Heart left ventricle (tissue), 16 donors: ENCODE data around the gene SLC28A3. TPM values are rescaled to one million over a fixed set of nuclear protein-coding genes. Genes with fewer than 3 reads are reported as not detected.
A peak's percentile ranks its signal among the peaks of the same experiment; 100 is the strongest.

ENCODE experiments used
- ATAC-seq, 4 donors: fragments of 200-7000 bp; cut with Tn5 transposase; one replicate each; pipeline ENCODE4 v1.9.1; 2020 to 2022; ENCODE audit warnings: moderate library complexity in 4 of 4, mild to moderate bottlenecking in 3 of 4, moderate number of reproducible peaks in 1 of 4
- DNase-seq, 5 donors: peaks; one replicate each; pipeline ENCODE4 v3.0.0-alpha.2; 2020
- H3K27ac ChIP-seq, 12 donors: fragments of 200-600 bp; sonication (generic) in 4 of 12; one replicate each; pipeline versions ENCODE4 v1.5.0 to v1.8.0; 2016 to 2022; ENCODE audit warnings: mild to moderate bottlenecking in 2 of 12
- H3K27me3 ChIP-seq, 9 donors: fragments of 200-600 bp; sonication (generic) in 2 of 9; one replicate each; pipeline versions ENCODE4 v1.5.1 to v1.8.0; 2016 to 2022; ENCODE audit warnings: mild to moderate bottlenecking in 3 of 9
- H3K36me3 ChIP-seq, 9 donors: fragments of 200-600 bp; sonication (generic) in 2 of 9; one replicate each; pipeline versions ENCODE4 v1.5.0 to v1.8.0; 2018 to 2022; ENCODE audit warnings: mild to moderate bottlenecking in 2 of 9
- H3K4me1 ChIP-seq, 12 donors: fragments of 200-600 bp; sonication (generic) in 4 of 12; one replicate each; pipeline versions ENCODE4 v1.5.0 to v1.8.0; 2016 to 2022; ENCODE audit warnings: mild to moderate bottlenecking in 3 of 12
- H3K4me3 ChIP-seq, 12 donors: fragments of 200-600 bp; sonication (generic) in 4 of 12; one replicate each; pipeline versions ENCODE4 v1.5.0 to v1.8.0; 2017 to 2022; ENCODE audit warnings: mild to moderate bottlenecking in 9 of 12, moderate library complexity in 4 of 12
- H3K9me3 ChIP-seq, 12 donors: fragments of 200-600 bp; sonication (generic) in 4 of 12; one replicate each; pipeline versions ENCODE4 v1.5.0 to v1.8.0; 2016 to 2022; ENCODE audit warnings: mild to moderate bottlenecking in 1 of 12
- POLR2A ChIP-seq, 2 donors: fragments of 450-650 bp; IDR thresholded peaks; one replicate each; pipeline ENCODE4 v1.6.1; 2017; ENCODE audit warnings: antibody characterized with exemption in 2 of 2, mild to moderate bottlenecking in 2 of 2, moderate library complexity in 2 of 2
- WGBS, 4 donors: extraction: QIAGEN DNeasy Blood & Tissue Kit in 2 of 4; methylation state at CpG; one replicate each; pipeline versions ENCODE4 v1.1.5 to v1.1.7; 2013 to 2018; 5-methylcytosine and 5-hydroxymethylcytosine counted together
- intact Hi-C, 10 donors: fragments of 100-400 bp; cut with DNase I; formaldehyde crosslinking; loops; one replicate each; pipeline versions ENCODE4 v1.11.1 to v1.14.2; 2022
- polyA plus RNA-seq, 2 donors: library from polyadenylated mRNA; stranded (reverse); fragments of 200-250 nt; gene quantifications; one replicate each; pipeline ENCODE4 v1.2.3, GENCODE V29; 2013
- total RNA-seq, 9 donors: library from RNA; depleted of rRNA in 2 of 9; stranded (reverse); fragments of >200 nt in 2 of 9; fragmentation: NEBNext Ultra II Directional in 3 of 9; extraction: Animal tissue kit (Norgen Biotek cat#: 25700) in 3 of 9; gene quantifications; one replicate each; pipeline versions ENCODE4 v1.1.0 to v1.2.4, GENCODE V29; 2016 to 2023
- TF ChIP-seq, protein P1 (sequence below), 12 donors: fragments of 200-600 bp; sonication (generic) in 4 of 12; IDR thresholded peaks; one replicate each; pipeline versions ENCODE4 v1.5.0 to v1.8.0; 2018 to 2022; ENCODE audit warnings: antibody characterized with exemption in 12 of 12, mild to moderate bottlenecking in 5 of 12
- donor health status: ischemic (EF 13 %, LVEDD 7.1; RV severe dilation, severe dysfunction).
- donor health status: healthy with polysubstance abuse.
- donor health status: DM: no; HTN: yes; CAD: no.
- donor health status: DM: no; HTN: no; CAD: no.
- donor health status: ischemic (EF 25% LVEDD 6.9; RV normal size, moderate dysfunction).
- donor health status: ischemic (EF 25% LVEDD 5.7; RV mildly dilated, moderate dysfunction).
- donor health status: healthy.
- donor health status: DM: yes; HTN: yes; CAD: no.
- donor health status: ischemic (EF 35%, LVEDD 5.7; RV mildly dilated, moderate dysfunction).
- donor health status: nonischemic (EF 11% LVEDD 7.7; RV severe dilation, severe dysfunction).
- donor health status: DM: yes; HTN: yes; CAD: no.
- donor health status: PGD.
- donor health status: ischemic (EF 29% LVEDD 5.4; RV normal size, mild dysfunction).
- donor health status: nonischemic (EF 23%, LVEDD 6.1; RV moderate dilation, normal function).

SLC28A3 gene
- total and polyA plus RNA-seq, 11 donors, result 0.04 to 5.7 (median 0.19) TPM; not detected in 1

- no peak overlapping the region for H3K4me3 ChIP-seq
- DNase-seq (no peak), ATAC-seq (no peak)
- 41 to 91% (median 68%) methylated on average over 1 of the region's 1 CpG for WGBS, 4 donors
- peaks cover 0 to 17% (median 4%) of the 10 kb centered on the region in 12 donors for H3K4me1 ChIP-seq
- no peaks in the 10 kb centered on the region for H3K27me3 ChIP-seq
- H3K27ac ChIP-seq, result no peak overlapping the region
- H3K9me3 ChIP-seq, result no peaks in the 10 kb centered on the region
- intact Hi-C loops, result no loop called here
- no peaks in the 10 kb centered on the region for H3K36me3 ChIP-seq
- no peak for TF ChIP-seq POLR2A (IDR thresholded peaks at IDR 0.05)
- TF ChIP-seq, protein P1, sequence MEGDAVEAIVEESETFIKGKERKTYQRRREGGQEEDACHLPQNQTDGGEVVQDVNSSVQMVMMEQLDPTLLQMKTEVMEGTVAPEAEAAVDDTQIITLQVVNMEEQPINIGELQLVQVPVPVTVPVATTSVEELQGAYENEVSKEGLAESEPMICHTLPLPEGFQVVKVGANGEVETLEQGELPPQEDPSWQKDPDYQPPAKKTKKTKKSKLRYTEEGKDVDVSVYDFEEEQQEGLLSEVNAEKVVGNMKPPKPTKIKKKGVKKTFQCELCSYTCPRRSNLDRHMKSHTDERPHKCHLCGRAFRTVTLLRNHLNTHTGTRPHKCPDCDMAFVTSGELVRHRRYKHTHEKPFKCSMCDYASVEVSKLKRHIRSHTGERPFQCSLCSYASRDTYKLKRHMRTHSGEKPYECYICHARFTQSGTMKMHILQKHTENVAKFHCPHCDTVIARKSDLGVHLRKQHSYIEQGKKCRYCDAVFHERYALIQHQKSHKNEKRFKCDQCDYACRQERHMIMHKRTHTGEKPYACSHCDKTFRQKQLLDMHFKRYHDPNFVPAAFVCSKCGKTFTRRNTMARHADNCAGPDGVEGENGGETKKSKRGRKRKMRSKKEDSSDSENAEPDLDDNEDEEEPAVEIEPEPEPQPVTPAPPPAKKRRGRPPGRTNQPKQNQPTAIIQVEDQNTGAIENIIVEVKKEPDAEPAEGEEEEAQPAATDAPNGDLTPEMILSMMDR (IDR thresholded peaks at IDR 0.05), result no peak
Measured at GRCh38 chr9:84385386-84386040, 45.0 kb upstream of the SLC28A3 start.

DNA sequence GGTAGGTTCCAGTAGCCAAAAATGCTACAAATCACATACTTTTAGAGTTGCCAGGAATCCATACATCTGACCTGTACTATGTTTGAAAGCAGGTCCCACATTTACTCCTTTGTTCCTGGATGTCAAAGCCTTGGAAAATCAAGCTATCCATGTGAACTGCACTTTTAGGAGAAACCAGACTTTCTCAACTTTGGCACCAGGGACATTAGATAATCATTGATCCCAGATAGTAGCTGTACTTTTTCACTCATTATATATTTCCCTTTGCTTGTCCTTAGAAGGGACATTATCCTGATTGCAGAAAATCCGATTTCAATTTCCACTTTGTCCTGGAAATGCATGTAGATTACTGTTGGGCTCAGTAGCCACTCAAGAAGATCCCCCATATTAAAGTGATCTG, 44.1 kb upstream of the SLC28A3 start:
- Histone ChIP-seq H3K4me3 (no peak overlapping the region), H3K4me1 (peaks cover 0 to 17% (median 4%) of the 10 kb centered on the region in 12 donors), H3K36me3 (no peaks in the 10 kb centered on the region), H3K27ac (no peak overlapping the region), H3K27me3 (no peaks in the 10 kb centered on the region), H3K9me3 (no peaks in the 10 kb centered on the region)
- DNase-seq (no peak), ATAC-seq (no peak)
- 85 to 97% (median 88%) methylated on average over 1 of the region's 1 CpG for WGBS, 4 donors
- intact Hi-C loops, result no loop called here
- no peak for TF ChIP-seq POLR2A (IDR thresholded peaks at IDR 0.05)
- TF ChIP-seq, protein P1 (IDR thresholded peaks at IDR 0.05), result no peak

GRCh38 chr9:84383178-84383577, 42.6 kb upstream of the SLC28A3 start:
- no peaks in the 10 kb centered on the region for H3K36me3 ChIP-seq

GRCh38 chr9:84382720-84383119, 42.2 kb upstream of the SLC28A3 start:
- Histone ChIP-seq H3K27me3 (no peaks in the 10 kb centered on the region), H3K27ac (no peak overlapping the region), H3K4me3 (no peak overlapping the region), H3K9me3 (no peaks in the 10 kb centered on the region), H3K4me1 (peaks cover 0 to 17% (median 4%) of the 10 kb centered on the region in 12 donors), H3K36me3 (no peaks in the 10 kb centered on the region)
- intact Hi-C loops, result no loop called here
- WGBS, 4 donors, result 58 to 65% (median 64%) methylated on average over 6 of the region's 6 CpGs
- no peak for TF ChIP-seq POLR2A (IDR thresholded peaks at IDR 0.05)
- TF ChIP-seq, protein P1 (IDR thresholded peaks at IDR 0.05), result no peak
- no peak for ATAC-seq
- no peak for DNase-seq

More at GRCh38 chr9:84383178-84383577, 42.6 kb upstream of the SLC28A3 start:
- Histone ChIP-seq H3K4me1 (peaks cover 0 to 17% (median 4%) of the 10 kb centered on the region in 12 donors), H3K4me3 (no peak overlapping the region), H3K27me3 (no peaks in the 10 kb centered on the region), H3K9me3 (no peaks in the 10 kb centered on the region), H3K27ac (no peak overlapping the region)
- ATAC-seq, result peak in 3 of 4 donors; percentile 26 to 76 (median 62)
- TF ChIP-seq, protein P1 (IDR thresholded peaks at IDR 0.05), result no peak
- TF ChIP-seq POLR2A (IDR thresholded peaks at IDR 0.05), result no peak
- 23 to 47% (median 25%) methylated on average over 3 of the region's 3 CpGs for WGBS, 4 donors
- intact Hi-C loops, result no loop called here
- no peak for DNase-seq
